Stimulated activated CD4-positive, alpha-beta T cell treated with anti-CD3 and anti-CD28 coated beads, TNF-alpha, amount 100 ng/mL, for 4 hours (primary cell): ENCODE data around the gene ADCY1.

Source experiments
- DNase-seq, 3 experiments: peaks; one replicate each; pipeline ENCODE4 v3.0.0-alpha.2; 2020; ENCODE audit warnings: low read depth in 3 of 3

ADCY1 gene

GRCh38 chr7:45670717-45671116, 96.5 kb downstream of the ADCY1 start:
- no peak for DNase-seq

GRCh38 chr7:45677311-45677900, 103.2 kb downstream of the ADCY1 start:
- no peak for DNase-seq

GRCh38 chr7:45679516-45679915, 105.3 kb downstream of the ADCY1 start:
- no peak for DNase-seq

GRCh38 chr7:45680776-45681175, 106.6 kb downstream of the ADCY1 start:
- DNase-seq: no peak

GRCh38 chr7:45681596-45682357, 107.6 kb downstream of the ADCY1 start:
- DNase-seq: no peak

GRCh38 chr7:45682358-45682735, 108.2 kb downstream of the ADCY1 start:
- no peak for DNase-seq

GRCh38 chr7:45682836-45683555, 108.8 kb downstream of the ADCY1 start:
- DNase-seq: no peak

GRCh38 chr7:45683556-45684148, 109.5 kb downstream of the ADCY1 start:
- DNase-seq: no peak

- DNase-seq: no peak
These were observed 110.9 kb downstream of the ADCY1 start for GRCh38 chr7:45684910-45685618.

GRCh38 chr7:45685619-45686240, 111.6 kb downstream of the ADCY1 start:
- no peak for DNase-seq

GRCh38 chr7:45686441-45687184, 112.4 kb downstream of the ADCY1 start:
- no peak for DNase-seq

GRCh38 chr7:45687185-45687560, 113.0 kb downstream of the ADCY1 start:
- no peak for DNase-seq

GRCh38 chr7:45687721-45688120, 113.6 kb downstream of the ADCY1 start:
- DNase-seq: no peak

GRCh38 chr7:45688382-45688781, 114.2 kb downstream of the ADCY1 start:
- DNase-seq: no peak

- DNase-seq: no peak
These were observed 115.0 kb downstream of the ADCY1 start for GRCh38 chr7:45689011-45689796.

- DNase-seq: no peak
These were observed 115.9 kb downstream of the ADCY1 start for GRCh38 chr7:45689797-45690761.

GRCh38 chr7:45690762-45691150, 116.6 kb downstream of the ADCY1 start:
- DNase-seq: no peak

GRCh38 chr7:45691155-45691656, 117.0 kb downstream of the ADCY1 start:
- DNase-seq: no peak

- DNase-seq: no peak
These were observed 117.9 kb downstream of the ADCY1 start for GRCh38 chr7:45692031-45692430.
